ENCODE measurements around the gene EML6. TPM values are rescaled to one million over a fixed set of nuclear protein-coding genes. Genes with fewer than 3 reads are reported as not detected.

The EML6 gene
- polyA plus RNA-seq, 2 of the 4 experiments (the other 2 are of a cell fraction): 1.4 to 1.5 TPM

DNA sequence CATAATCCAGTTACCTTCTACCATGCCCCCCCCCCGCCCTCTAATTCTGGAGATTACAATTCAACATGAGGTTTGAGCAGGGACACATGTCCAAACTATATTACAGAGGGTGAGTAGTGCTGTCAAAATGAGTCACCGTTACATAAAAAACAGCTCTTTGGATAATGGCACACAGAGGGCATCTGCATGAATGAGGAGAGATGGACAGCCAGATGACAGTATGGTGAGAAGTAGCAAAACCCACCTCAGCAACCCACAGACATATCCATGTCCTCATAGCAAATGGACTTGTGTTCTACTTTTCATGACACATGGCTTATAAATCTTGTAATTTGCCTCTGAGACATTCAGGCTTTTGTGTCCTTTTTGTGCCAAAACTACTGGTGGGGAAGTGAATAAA is 132.0 kb downstream of the EML6 start:
- 57% methylated on average over 2 of the region's 2 CpGs for WGBS (ENCODE audit: missing lambda C conversion rate)
- no peak for DNase-seq (ENCODE audit: low read depth in 1 of 2, low spot score in 1 of 2)
- Histone ChIP-seq H3K4me2 (no peak overlapping the region), H3K4me3 (no peak overlapping the region), H3K9me3 (no peaks in the 10 kb centered on the region), H3K4me1 (peaks cover 27% of the 10 kb centered on the region), H3K27ac (no peak overlapping the region)
- POLR2A ChIA-PET: no interaction called here
- CTCF ChIA-PET: interaction anchor here (0.6 to 4.0 kb wide), 3 partner anchors 11 to 17 kb away, joined by 3 to 21 read pairs (median 3); no protein-coding TSS in a partner anchor
- TF ChIP-seq JUNB (IDR thresholded peaks at IDR 0.05) (no peak), EP300 (IDR thresholded peaks at IDR 0.05) (no peak)
- ATAC-seq: no peak
- FAIRE-seq: no peak

GRCh38 chr2:54858021-54858681 is 134.7 kb downstream of the EML6 start:
- H3K9me3 ChIP-seq: no peaks in the 10 kb centered on the region

GRCh38 chr2:54859416-54859815 is 136.0 kb downstream of the EML6 start:
- no peaks in the 10 kb centered on the region for H3K9me3 ChIP-seq
- no peak overlapping the region for H3K4me3 ChIP-seq
- no peak overlapping the region for H3K4me2 ChIP-seq
- no peak for FAIRE-seq
- peaks cover 32% of the 10 kb centered on the region for H3K4me1 ChIP-seq
- POLR2A ChIA-PET: no interaction called here
- no peak for ATAC-seq
- 80% methylated on average over 3 of the region's 3 CpGs for WGBS (ENCODE audit: missing lambda C conversion rate)
- CTCF ChIA-PET: interaction anchor here (1.5 kb wide), 1 partner anchor 18 kb away, joined by 3 read pairs; no protein-coding TSS in a partner anchor
- DNase-seq (ENCODE audit: low read depth in 1 of 2, low spot score in 1 of 2): no peak
- H3K27ac ChIP-seq: peak overlapping the region in 1 of 2 experiments; percentile 81; a peak in 3 of 6 replicates
- TF ChIP-seq BHLHE40 (IDR thresholded peaks at IDR 0.05; ENCODE audit: low read depth, low read length) (no peak), TP53 (CRISPR knock-in tag; IDR thresholded peaks at IDR 0.05) (no peak), BCL3 (IDR thresholded peaks at IDR 0.05) (no peak), CTCF (IDR thresholded peaks at IDR 0.05) (0 out of 3 replicates have a peak, but pooled peaks have one; percentile 12), SREBF2 (IDR thresholded peaks at IDR 0.05) (no peak), RAD21 (conservative IDR thresholded peaks at IDR 0.05 in 1 of 2, IDR thresholded peaks at IDR 0.05 in 1 of 2) (peak in 1 of 2 experiments; percentile 46; a peak in 3 of 5 replicates), NPAS2 (CRISPR knock-in tag; IDR thresholded peaks at IDR 0.05; ENCODE audit: borderline replicate concordance) (no peak), SMC3 (IDR thresholded peaks at IDR 0.05) (0 out of 3 replicates have a peak, but pooled peaks have one; percentile 10), CEBPB (IDR thresholded peaks at IDR 0.05) (no peak), NR3C1 (IDR thresholded peaks at IDR 0.05) (no peak), POLR2AphosphoS2 (conservative IDR thresholded peaks at IDR 0.05; ENCODE audit: low read length) (no peak), RFX5 (IDR thresholded peaks at IDR 0.05) (no peak)

More at GRCh38 chr2:54858021-54858681, 134.7 kb downstream of the EML6 start:
- ChIA-PET POLR2A (no interaction called here), CTCF (interaction anchor here (1.3 to 4.0 kb wide), 4 partner anchors 13 to 317 kb away, joined by 3 to 21 read pairs (median 6); no protein-coding TSS in a partner anchor)
- H3K4me1 ChIP-seq: peaks cover 32% of the 10 kb centered on the region
- ATAC-seq (peak; percentile 63 to 69; a peak in 5 of 6 replicates), DNase-seq (ENCODE audit: low read depth in 1 of 2, low spot score in 1 of 2) (peak in 1 of 2 experiments; percentile 41), FAIRE-seq (no peak)
- H3K4me2 ChIP-seq: peak overlapping the region; percentile 18
- 62% methylated on average over 3 of the region's 3 CpGs for WGBS (ENCODE audit: missing lambda C conversion rate)
- TF ChIP-seq EP300 (IDR thresholded peaks at IDR 0.05) (peak in 1 of 2 experiments; percentile 19; a peak in 1 of 5 replicates), CEBPB (IDR thresholded peaks at IDR 0.05) (peak; percentile 53 to 59; a peak in 2 of 4 replicates), ESRRA (IDR thresholded peaks at IDR 0.05; ENCODE audit: borderline replicate concordance, low read length) (no peak), PBX3 (IDR thresholded peaks at IDR 0.05) (no peak)
- H3K27ac ChIP-seq: peak overlapping the region; percentile 9 to 76; a peak in 4 of 6 replicates
- H3K4me3 ChIP-seq: no peak overlapping the region

Measured in A549 (cell line).